Neuron (in vitro differentiated cells): ENCODE data around the gene PAOX.
"Not testable (repeated sequence)": the region's sequence is repeated elsewhere in the genome, so short reads cannot be mapped to it uniquely, and the experiment has no call there.

Experiments
- H2AFZ ChIP-seq: one replicate; pipeline ENCODE4 v1.6.1; 2013; ENCODE audit warnings: low read depth, mild to moderate bottlenecking, inconsistent platforms, low read length, moderate library complexity
- H3K27me3 ChIP-seq: one replicate; pipeline ENCODE4 v1.6.1; 2013; ENCODE audit warnings: low read length; ENCODE audit not compliant: insufficient read depth
- H3K36me3 ChIP-seq: one replicate; pipeline ENCODE4 v1.6.1; 2013; ENCODE audit warnings: low read length; ENCODE audit not compliant: insufficient read depth
- H3K4me1 ChIP-seq: one replicate; pipeline ENCODE4 v1.6.1; 2013; ENCODE audit warnings: low read length; ENCODE audit not compliant: insufficient read depth
- H3K4me3 ChIP-seq: 2 replicates; pipeline ENCODE4 v1.5.1; 2013; ENCODE audit warnings: mild to moderate bottlenecking, low read length, moderate library complexity
- H3K9me3 ChIP-seq: one replicate; pipeline ENCODE4 v1.6.1; 2013; ENCODE audit warnings: low read length

Gene PAOX

GRCh38 chr10:133362846-133363245 lies 16.2 kb upstream of the PAOX start:
- Histone ChIP-seq H2AFZ (no peak overlapping the region), H3K4me1 (no peaks in the 10 kb centered on the region), H3K36me3 (peaks cover 44% of the 10 kb centered on the region), H3K4me3 (no peak overlapping the region), H3K27me3 (no peaks in the 10 kb centered on the region), H3K9me3 (no peaks in the 10 kb centered on the region)

GRCh38 chr10:133364645-133365431 lies 14.2 kb upstream of the PAOX start:
- Histone ChIP-seq H3K9me3 (no peaks in the 10 kb centered on the region), H3K27me3 (no peaks in the 10 kb centered on the region), H3K36me3 (peaks cover 61% of the 10 kb centered on the region), H3K4me3 (no peak overlapping the region), H3K4me1 (no peaks in the 10 kb centered on the region), H2AFZ (no peak overlapping the region)

GRCh38 chr10:133365461-133366129 lies 13.5 kb upstream of the PAOX start:
- peaks cover 69% of the 10 kb centered on the region for H3K36me3 ChIP-seq
- no peaks in the 10 kb centered on the region for H3K4me1 ChIP-seq
- no peaks in the 10 kb centered on the region for H3K9me3 ChIP-seq
- no peaks in the 10 kb centered on the region for H3K27me3 ChIP-seq
- H2AFZ ChIP-seq: no peak overlapping the region
- H3K4me3 ChIP-seq: no peak overlapping the region

GRCh38 chr10:133366130-133366478 lies 13.0 kb upstream of the PAOX start:
- Histone ChIP-seq H3K36me3 (peaks cover 70% of the 10 kb centered on the region), H3K9me3 (no peaks in the 10 kb centered on the region), H3K27me3 (no peaks in the 10 kb centered on the region), H3K4me1 (no peaks in the 10 kb centered on the region), H2AFZ (no peak overlapping the region), H3K4me3 (no peak overlapping the region)

GRCh38 chr10:133366751-133367150 lies 12.3 kb upstream of the PAOX start:
- Histone ChIP-seq H3K4me3 (no peak overlapping the region), H2AFZ (no peak overlapping the region), H3K9me3 (no peaks in the 10 kb centered on the region), H3K27me3 (no peaks in the 10 kb centered on the region), H3K4me1 (no peaks in the 10 kb centered on the region), H3K36me3 (peaks cover 73% of the 10 kb centered on the region)

GRCh38 chr10:133367461-133367860 lies 11.6 kb upstream of the PAOX start:
- not testable (repeated sequence) for H3K9me3 ChIP-seq, H3K4me3 ChIP-seq, H3K4me1 ChIP-seq, H2AFZ ChIP-seq, H3K27me3 ChIP-seq
- peaks cover 70% of the 10 kb centered on the region for H3K36me3 ChIP-seq

- Histone ChIP-seq H3K27me3 (no peaks in the 10 kb centered on the region), H3K4me3 (no peak overlapping the region), H3K4me1 (peaks cover 6% of the 10 kb centered on the region), H3K36me3 (peaks cover 63% of the 10 kb centered on the region), H3K9me3 (no peaks in the 10 kb centered on the region), H2AFZ (no peak overlapping the region)
Measured at GRCh38 chr10:133368153-133368552, 10.9 kb upstream of the PAOX start.

- Histone ChIP-seq H2AFZ (no peak overlapping the region), H3K4me1 (peaks cover 8% of the 10 kb centered on the region), H3K36me3 (peaks cover 50% of the 10 kb centered on the region), H3K27me3 (no peaks in the 10 kb centered on the region), H3K4me3 (no peak overlapping the region), H3K9me3 (no peaks in the 10 kb centered on the region)
Measured at GRCh38 chr10:133370030-133370786, 8.9 kb upstream of the PAOX start.

GRCh38 chr10:133372507-133372906 lies 6.6 kb upstream of the PAOX start:
- Histone ChIP-seq H3K9me3 (no peaks in the 10 kb centered on the region), H3K36me3 (peaks cover 34% of the 10 kb centered on the region), H3K4me1 (peaks cover 8% of the 10 kb centered on the region), H2AFZ (no peak overlapping the region), H3K27me3 (no peaks in the 10 kb centered on the region), H3K4me3 (peak overlapping the region; percentile 95)

- H3K27me3 ChIP-seq: no peaks in the 10 kb centered on the region
- H3K4me3 ChIP-seq: peak within 1 kb of the TSS; percentile 95
- no peak within 1 kb of the TSS for H2AFZ ChIP-seq
- H3K4me1 ChIP-seq: peaks cover 16% of the 10 kb centered on the region
- H3K9me3 ChIP-seq: no peaks in the 10 kb centered on the region
- H3K36me3 ChIP-seq: peaks cover 26% of the 10 kb centered on the region
Measured at GRCh38 chr10:133373174-133374090, 5.6 kb upstream of the PAOX start, which contains the start of gene ECHS1. Gene ECHS1, minus strand, starts transcription at chr10:133373354. Its CDS starts 21 bp downstream, at chr10:133373333.

GRCh38 chr10:133375357-133376115 lies 3.5 kb upstream of the PAOX start:
- H3K27me3 ChIP-seq: no peaks in the 10 kb centered on the region
- H2AFZ ChIP-seq: no peak overlapping the region
- H3K9me3 ChIP-seq: peaks cover 2% of the 10 kb centered on the region
- H3K4me3 ChIP-seq: no peak overlapping the region
- peaks cover 8% of the 10 kb centered on the region for H3K36me3 ChIP-seq
- peaks cover 19% of the 10 kb centered on the region for H3K4me1 ChIP-seq

- H3K4me3 ChIP-seq, H3K36me3 ChIP-seq, H2AFZ ChIP-seq, H3K27me3 ChIP-seq, H3K9me3 ChIP-seq: not testable (repeated sequence)
- H3K4me1 ChIP-seq: peaks cover 19% of the 10 kb centered on the region
Measured at GRCh38 chr10:133376183-133376582, 2.9 kb upstream of the PAOX start.
